Fibroblast of skin of left quadriceps (primary cell): ENCODE results near the gene WDFY4.

Source experiments
- DNase-seq, 2 experiments: peaks; one replicate each; pipeline ENCODE4 v3.0.0-alpha.2; 2013; ENCODE audit warnings: low read depth in 2 of 2

Gene WDFY4

DNA sequence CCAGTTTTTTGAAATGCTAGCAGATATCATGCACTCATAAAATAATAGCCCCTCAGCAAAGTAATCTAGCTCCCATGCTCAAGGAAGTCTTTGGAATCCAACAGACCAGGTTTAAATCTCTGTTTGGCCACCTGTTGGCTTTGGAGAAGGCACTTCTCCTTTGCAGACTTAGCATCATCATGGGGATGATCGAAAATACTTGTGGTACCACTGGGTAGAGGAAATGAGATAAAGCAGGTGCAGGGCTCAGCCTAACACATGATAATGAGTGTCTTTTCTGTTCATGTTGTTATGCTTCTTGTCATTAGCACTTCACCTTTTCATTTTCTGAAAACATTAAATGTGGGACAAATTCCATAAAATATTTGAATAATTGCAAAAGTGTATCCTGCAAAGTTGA is 187.6 kb downstream of the WDFY4 start:
- no peak for DNase-seq

DNA sequence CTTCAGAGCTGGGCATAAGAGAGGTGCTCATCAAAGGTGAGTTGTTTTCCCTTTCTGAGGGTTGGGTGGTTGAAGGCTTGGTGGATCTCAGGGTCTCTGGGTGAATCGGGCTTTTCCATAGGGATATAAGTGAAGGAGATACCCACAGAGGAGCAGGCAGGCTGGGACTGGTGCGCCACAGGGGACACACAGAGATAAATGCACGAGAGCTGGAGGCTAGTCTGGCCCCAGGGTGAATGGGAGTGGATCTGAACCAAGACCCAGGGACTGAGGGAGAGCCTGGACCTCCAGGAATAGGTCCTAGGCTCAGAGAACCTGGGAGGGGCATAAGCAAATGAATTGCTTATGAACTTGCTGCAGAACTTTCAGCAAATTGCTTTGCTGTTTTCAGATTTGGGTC is 193.4 kb downstream of the WDFY4 start:
- no peak for DNase-seq

DNA sequence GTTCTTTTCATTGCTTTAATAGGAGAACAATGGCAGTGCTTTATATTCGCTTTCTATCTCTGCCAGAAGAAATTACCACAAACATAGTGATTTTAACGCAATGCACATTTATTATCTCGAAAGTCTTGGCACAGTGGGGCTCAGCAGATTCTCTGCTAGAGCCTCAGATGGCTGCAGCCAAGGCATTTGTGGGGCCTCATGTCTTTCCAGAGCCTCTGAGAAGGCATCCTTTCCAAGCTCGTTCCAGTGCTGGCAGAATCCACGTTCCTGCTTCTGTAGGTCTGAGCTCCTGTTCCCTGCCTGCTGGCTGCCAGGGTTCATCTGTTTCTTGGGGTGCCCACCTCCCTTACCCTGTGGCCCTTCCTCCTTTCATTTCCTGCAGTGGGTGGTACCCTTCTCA is 194.8 kb downstream of the WDFY4 start:
- no peak for DNase-seq

DNA sequence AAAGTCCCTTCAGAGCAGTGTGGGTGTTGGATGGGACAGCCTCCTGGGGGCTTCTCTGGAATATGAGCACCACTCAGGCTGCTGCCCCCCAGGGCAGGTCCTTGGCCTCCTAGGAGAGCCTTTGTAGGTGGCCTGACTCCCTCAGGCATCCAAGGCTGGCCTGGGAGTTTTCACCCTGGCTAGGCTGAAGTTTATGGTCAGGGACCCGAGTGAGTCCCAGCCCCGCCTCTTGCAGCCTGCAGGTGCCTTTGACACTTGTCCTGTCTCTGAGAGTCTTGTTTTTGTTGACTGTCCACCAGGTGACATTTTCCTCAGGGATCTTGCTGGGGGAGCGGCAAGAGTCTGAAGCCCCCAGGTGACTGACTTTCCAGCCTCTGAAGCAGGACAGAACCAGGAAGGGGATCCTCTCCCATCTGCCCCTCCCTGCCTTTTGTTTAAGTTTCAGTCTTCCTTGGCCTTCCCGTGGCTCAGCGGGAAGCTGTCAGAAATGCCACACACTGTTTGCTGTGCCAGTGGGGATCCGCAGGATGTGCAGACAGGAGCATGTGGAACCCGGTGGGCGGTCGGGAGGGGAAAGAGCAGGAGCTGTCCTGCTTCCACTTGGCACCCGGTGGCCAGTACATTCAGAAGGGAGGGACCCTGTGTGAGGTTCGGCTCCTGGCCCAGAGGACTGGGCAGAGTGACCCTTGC is 195.5 kb downstream of the WDFY4 start:
- DNase-seq = no peak

DNA sequence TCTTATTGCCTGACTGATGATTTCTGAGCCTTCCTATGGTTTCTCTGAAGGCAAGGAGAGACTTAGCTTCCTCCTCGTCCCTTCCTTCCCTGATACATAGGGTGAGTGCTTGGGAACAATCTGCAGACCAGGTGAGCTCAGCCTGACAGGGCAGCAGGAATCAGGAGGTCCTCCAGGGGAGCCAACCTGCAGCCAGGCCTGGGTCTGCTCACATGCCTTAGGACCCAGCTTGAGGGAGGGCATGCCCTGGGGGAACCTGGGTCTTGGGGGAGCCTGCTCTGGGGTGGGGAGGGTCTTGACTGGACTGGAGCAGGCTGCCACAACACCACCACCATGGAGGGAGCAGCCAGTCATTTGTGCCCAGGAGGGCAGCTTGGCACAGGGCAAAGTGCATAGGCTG is 197.3 kb downstream of the WDFY4 start:
- no peak for DNase-seq

DNA sequence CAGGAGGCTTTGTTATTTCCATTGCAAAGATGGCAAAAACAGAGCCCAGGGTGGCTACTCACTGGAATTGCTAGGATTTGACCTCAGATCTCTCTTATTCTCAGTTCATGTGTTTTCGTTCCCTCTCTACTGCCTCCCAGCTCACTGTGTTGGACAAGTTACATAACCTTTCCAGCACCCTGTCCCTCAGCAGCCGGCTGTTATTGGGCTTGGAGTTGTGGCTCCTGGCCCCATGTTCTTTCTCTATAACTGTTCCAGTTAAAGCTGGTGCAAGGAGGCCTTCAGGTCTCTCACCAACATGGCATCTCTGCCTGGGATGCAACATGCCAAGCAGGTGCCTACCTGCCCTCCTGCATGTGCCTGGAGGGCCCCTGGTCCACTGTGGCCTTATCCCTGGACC is 198.2 kb downstream of the WDFY4 start:
- no peak for DNase-seq

DNA sequence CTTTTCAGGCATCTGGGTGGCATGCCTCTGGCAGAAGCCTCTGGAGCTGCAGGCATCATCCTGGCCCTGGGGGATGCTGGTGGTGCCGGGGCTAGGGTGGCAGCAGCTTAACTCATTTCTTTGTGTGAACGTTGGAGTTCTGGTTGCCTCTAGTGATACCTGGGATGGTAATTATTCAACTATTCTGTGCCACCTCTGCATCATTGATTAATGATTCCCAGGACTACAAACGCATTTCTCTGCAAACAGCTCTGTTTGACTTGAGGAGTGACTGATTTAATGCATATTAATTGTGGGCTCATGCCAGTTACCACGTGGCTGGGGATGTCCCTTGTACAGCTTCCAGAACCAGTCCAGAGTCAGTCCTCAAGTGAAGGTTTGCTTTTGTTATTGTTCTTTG is 199.0 kb downstream of the WDFY4 start:
- DNase-seq = no peak

DNA sequence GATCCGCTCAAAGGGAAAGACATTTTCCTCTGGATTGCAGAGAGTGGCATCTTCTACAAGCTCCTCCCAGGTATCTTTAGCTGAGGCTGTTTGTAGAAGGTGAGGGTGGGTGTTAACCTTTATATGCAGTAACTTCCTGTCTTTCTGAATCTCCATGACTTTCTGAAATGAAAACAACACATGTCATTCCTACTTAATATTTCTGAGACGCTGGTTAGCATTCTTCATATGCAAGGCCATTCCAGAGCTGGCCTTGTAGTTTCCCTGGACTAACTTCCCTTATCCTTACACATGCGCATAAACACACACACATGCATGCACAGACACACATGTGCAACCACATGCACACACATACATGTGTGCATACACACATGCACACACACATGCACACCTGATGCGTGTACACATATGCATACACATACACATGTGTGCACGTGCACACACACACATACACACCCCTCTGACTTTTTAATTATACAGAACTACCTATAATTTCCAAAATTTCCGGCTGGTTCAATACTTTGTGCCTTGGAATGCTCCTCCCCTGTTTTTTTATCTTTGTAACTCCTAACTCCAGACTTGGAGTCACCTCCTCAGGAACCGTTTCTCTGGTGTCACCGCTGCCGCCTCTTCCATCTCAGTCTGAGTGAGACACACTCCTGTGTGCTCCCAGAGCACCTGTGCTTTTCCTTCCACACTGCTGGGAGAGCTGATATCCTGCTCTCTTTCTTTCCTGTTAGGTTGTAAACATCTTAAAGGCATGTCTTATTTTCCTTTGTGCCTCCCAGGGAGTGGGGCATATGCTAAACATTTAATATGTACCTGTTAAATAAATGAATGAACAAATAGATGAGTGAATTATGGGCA is 199.7 kb downstream of the WDFY4 start:
- no peak for DNase-seq

DNA sequence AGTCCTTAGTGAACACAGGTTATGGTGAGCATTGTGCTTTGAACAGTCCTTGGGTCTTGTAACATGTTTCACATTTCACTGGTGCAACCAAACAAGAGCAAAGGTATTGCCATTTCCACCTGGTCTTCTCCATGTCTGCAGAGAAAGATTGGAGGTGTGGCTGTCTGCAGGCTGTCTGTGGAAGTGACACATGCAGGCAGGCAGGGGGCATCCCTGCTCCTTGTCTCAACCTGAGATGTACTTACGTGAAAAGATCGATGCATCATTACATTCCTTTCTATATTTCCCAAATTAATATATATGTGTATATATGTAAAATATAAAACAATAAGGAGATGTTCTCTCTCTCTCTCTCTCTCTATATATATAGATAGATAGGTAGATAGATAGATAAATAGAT is 200.7 kb downstream of the WDFY4 start:
- no peak for DNase-seq

DNA sequence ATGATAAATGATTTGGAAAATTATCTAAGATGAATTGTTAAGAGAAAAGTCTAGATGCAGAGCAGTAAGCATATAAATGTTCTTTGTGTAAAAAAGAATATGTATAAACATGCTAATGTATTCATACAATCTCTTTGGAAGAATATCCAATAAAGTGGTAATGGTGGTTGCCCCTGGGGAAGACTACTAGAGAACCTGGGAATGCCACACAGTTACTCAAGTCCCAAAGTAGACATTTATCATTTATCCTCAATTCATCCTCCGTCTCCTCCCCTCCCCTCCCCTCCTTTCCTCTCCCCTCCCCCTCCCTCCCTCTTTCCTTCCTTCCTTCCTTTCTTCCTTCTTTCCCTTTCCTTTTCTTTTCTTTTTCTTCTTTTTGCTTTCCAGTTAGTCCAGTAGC is 203.3 kb downstream of the WDFY4 start:
- no peak for DNase-seq

DNA sequence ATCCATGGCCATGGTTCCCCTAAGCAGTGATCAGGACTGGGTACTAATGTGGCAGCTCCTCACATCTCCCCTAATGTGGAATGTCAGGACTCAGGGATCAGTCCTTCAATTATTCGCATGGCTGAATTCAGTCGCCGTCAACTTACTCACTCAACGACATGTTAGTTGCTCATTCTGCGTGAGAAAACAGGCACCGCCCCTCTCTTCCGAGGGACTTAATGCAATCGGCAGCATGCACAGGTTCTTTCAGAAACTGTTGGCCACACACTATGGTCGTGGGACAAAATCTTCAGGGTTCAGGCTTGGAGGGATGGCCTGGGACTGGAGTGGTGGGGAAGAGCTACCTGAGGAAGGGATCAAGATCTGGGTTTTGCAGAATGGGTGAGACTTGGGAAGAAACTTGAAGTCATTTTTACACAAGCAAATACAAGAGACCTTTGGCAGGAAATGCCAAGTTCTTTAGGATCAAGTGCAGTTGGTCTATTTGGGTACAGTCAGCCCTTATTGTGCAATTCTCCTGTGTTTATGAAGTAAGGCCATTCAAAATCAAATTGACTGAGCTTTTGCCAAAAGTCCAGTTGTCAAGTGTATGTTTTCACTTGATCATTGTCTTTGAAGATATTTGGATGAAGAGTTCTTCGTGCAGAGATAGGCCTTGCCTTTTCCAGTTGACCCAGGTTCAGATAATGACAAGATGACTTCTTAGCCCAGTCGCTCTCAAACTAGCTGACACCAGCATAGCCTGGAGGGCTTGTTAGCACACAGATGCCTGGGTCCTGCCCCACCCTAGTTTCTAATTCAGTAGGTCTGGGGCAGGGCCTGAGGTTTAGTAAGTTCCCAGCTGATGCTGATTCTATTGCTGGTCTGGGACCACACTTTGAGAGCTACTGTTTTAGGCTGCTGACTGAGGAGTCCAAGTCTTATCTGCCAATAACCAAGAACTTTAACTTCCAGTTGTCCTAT is 206.5 kb downstream of the WDFY4 start:
- no peak for DNase-seq

DNA sequence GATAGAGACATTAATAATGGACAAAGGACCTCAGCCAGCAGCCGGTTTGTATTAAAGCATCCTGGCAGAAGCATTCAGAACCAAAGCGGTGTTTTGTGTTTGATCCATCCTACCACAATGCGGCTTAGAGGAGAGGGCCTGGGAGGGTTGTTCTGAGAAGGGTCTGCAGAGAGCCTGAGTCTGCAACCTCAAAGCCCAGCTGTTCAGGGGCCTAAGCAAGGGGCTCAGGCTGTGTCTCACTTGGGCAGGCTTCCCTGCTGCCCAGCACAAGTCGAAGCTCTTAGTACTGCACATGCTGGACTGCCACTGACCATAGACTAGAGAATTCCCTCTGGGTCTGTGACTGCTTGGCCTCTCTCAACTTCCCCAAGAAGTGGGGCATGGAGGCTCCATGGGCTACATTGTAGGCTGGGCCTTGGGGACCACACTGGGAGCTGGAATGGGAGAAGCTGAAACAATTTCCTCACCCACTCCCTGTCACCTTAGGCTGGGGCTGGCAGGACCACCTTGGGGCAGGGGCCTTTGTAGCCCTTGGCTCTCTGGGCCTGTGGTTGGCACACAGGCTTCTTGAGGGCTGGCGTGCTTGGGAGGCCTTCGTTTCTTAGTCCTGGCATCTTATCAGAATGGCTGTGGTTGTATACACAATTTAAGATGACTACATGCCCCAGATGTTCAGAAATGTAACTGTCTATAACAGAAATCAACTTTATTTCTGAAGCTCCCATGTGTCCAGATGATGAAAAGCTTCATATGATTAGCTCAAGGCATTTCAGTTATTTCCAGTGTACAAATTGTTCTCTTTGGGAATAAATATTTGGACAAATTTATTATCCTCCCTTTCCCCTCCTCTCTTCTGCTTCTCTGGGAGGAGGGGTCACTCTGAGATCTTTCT is 210.5 kb downstream of the WDFY4 start:
- DNase-seq = no peak

DNA sequence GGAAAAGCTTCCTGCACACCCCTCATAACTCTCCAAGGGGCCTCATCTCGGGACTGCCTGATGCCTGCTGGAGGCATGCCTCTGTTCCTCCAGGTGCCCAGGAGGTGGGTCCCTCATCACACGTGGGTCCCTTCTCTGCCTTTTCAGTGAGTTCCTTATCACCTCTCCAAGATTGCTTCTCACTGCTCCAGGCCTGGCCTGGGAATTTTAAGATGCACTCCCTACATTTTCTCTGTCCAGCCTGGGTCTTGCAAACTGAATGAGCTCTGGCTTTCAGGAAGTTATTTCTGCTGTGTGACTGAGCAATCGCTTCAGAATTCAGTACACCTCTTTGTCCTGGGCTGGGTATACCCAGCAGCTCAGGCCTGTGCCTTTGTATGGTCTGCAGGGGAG is 211.1 kb downstream of the WDFY4 start:
- DNase-seq = no peak

DNA sequence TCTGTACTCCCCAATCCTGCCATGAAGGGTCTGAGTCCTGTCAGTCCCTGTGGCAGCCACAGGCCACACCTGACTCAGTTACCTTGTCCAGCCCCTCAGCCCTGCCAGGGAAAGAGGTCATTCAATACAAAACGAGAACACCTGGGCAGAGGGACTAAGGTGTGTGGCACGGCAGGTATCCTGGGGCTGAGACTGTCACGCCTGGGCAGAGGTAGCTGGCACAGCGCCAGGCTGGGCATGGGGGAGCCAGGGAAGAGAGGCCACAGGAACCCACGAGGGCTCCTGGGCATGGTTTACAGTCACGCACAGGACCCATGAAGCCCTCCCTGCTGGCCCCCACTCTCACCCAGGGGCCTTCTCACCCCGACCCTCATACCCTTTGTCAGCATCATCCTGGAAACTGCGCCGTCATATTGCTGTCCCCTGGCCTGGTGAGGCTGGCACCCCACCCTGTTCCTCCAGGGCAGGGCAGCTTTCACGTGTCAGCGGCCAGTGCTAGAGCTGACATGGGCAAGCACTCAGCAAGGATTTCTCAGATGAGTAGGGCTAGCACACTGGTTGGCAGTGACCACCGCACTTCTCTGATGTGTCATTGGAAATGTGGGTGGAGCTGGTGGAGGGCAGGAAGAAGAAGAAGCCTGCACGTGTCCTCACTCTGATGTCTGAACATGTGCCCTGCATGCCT is 212.2 kb downstream of the WDFY4 start:
- DNase-seq = no peak

DNA sequence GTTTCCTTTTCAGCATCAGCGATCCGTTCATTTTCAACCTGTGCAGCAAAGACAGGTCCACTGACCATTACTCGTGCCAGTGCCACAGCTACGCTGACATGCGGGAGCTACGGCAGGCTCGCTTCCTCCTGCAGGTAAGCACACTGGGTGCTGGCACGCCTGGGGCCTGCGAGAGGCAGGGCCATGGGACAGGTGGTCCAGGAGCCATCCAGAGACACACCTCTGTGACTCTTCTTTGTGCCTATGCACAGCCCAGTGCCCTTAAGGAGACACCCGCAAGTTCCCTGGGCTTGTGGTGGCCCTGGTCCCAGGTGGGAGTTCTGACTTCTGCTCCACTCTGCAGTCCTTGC is 212.7 kb downstream of the WDFY4 start:
- no peak for DNase-seq

DNA sequence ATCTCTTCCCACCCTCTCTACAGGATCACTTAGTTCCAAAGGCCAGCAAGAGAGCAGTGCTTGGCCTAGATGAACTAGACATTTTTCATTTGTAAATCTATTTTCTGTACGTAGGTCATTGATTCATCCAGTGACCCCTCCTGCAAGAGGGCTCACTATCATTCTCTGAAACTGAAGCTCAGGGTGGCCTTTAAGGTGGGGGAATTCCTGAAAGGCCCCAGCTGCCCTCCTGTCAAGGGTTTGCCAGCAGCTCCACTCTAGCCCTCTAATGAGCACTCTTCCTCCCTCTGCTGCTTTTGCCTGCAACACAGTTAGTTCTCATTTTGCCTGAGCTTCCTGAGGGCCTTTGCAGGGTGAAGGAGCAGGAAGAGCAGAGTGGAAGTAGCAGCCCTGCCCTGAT is 213.8 kb downstream of the WDFY4 start:
- DNase-seq = no peak

DNA sequence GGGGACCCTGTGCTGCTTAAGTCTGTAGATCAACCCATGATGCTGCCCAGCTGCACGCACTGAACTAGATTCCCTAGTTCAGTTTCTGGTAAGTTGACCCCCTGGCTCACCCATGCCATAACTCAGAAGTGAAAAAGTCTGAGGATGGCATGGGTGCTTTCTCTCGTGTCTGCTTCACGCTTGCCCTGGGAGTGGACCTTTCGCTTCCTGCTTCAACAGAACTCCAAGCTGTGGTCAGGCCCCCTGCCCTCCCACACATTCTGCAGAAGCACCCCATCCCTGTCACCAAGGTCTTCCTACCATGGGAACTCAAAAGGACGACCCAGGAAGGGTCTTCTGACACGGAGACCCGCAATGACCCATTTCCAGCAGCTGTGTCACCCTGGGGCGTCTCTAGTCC is 215.1 kb downstream of the WDFY4 start:
- no peak for DNase-seq

DNA sequence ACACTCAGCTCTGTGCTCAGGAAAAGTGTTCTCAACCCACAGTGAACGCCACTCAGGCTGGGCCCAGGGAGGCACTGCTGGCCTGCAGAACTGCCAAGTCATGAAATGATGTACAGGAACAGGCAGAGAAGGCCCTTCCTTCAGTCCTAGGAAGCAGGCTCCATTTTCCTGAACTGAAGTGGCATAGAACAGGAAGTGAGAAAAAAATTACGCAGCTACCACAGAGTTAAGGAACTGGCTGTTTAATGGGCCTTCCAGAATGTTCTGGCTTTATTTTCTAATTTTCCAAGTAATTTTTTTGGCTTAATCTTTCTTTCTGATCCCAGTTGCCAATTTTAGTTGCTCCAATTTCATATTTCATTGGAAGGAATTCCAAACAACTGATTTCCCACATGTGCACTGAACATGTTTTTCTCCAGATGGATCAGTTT is 215.7 kb downstream of the WDFY4 start:
- no peak for DNase-seq

DNA sequence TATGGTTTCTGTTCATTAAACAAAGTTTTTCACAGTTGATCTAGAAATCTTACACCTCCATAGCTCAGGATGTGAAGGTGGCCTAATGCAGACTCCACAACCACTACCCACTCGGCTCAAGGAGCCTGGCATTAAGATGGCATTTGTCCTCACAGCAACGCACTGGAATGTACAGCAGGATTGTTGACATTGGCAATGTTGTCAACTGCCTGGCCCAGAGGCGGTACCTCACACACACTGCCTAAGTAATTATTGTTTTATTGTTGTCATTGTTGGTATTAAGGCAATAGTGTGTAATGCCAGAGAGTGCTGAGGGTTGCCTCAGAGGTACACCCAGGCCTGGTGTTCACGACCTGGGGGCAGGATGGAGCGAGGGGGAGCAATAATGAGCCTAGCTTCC is 216.6 kb downstream of the WDFY4 start:
- DNase-seq = no peak

DNA sequence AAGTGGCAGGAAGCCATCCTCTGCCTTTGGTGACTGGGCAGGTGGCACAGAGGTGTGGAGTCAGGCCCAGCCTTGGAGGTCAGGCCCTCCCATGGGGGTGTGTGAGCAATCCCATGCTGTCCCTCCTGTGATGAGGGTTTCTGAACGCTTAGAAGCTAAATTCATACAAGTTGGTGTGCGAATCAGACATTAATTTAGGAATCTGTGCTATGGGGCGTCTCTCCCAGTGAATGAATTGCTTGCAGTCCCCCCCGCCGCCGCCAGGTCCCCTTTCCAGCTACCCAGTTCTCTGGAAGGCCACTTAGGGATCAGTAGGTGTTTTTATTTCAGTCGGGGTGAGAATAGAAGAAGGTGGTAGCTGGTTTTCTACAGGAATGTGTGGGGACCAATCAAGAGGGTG is 217.4 kb downstream of the WDFY4 start:
- DNase-seq = no peak

DNA sequence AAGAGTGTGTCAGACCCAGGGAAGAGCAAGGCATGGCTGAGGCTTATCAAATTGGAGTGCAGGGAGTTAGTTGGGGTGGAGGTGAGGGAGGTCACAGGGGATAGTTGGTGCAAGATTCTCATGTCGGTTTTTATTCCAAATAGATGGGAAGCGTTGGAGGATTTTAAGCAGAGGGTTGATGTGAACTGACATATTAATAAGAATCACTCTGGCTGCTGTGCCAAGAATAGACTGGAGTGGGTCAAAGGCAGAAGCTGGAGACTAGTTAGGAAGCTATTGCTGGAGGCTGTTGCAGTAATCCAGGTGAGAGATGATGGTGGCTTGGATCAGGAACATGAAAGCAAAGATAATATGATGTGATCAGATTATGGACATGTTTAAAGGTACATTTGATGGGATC is 218.5 kb downstream of the WDFY4 start:
- no peak for DNase-seq
